ENCODE results near the gene FLT4. TPM values are rescaled to one million over a fixed set of nuclear protein-coding genes. Genes with fewer than 3 reads are reported as not detected.

FLT4 gene
- total and polyA plus RNA-seq, 2 experiments from 2014 or later: 3.4 to 13.8 TPM

GRCh38 chr5:180555168-180555921, 94.1 kb downstream of the FLT4 start (continued):
- no peak for TF ChIP-seq ZNF462 (CRISPR knock-in tag; IDR thresholded peaks at IDR 0.05)
- TF ChIP-seq REST (IDR thresholded peaks at IDR 0.05; ENCODE audit: unreplicated experiment): no peak
- TF ChIP-seq ZNF331 (CRISPR knock-in tag; IDR thresholded peaks at IDR 0.05; ENCODE audit: low read depth): no peak
- TF ChIP-seq JUNB (IDR thresholded peaks at IDR 0.05; ENCODE audit: unreplicated experiment): no peak
- no peak for TF ChIP-seq CTCF (conservative IDR thresholded peaks at IDR 0.05; ENCODE audit: low read depth in 2 of 2)
- TF ChIP-seq NANOG (IDR thresholded peaks at IDR 0.05; ENCODE audit: borderline replicate concordance): no peak
